HCT116 (cell line): ENCODE results near the gene TMEM150A.

ENCODE experiments used
- ATF3 ChIP-seq: IDR thresholded peaks from 2 replicates; pipeline ENCODE4 v1.6.1; 2012
- CBX3 ChIP-seq: IDR thresholded peaks from 2 replicates; pipeline ENCODE4 v1.6.1; 2012; ENCODE audit warnings: low read depth
- CEBPB ChIP-seq: IDR thresholded peaks from 2 replicates; pipeline ENCODE4 v1.6.1; 2012; ENCODE audit warnings: low read depth
- CTCF ChIP-seq, 3 experiments: fragments of 200-600 bp in 1 of 3; sonication (generic) in 1 of 3; IDR thresholded peaks in 2 of 3; conservative IDR thresholded peaks in 1 of 3; 2 replicates each; pipeline ENCODE4 v1.5.1; 2012 to 2017; ENCODE audit warnings: low read depth in 2 of 3, low read length in 2 of 3, antibody characterized with exemption in 1 of 3, borderline replicate concordance in 1 of 3, control low read depth in 1 of 3, mild to moderate bottlenecking in 1 of 3, mixed read lengths in 1 of 3, mixed run types in 1 of 3, moderate library complexity in 1 of 3; ENCODE audit not compliant: insufficient read depth in 1 of 3
- EGR1 ChIP-seq: IDR thresholded peaks from 2 replicates; pipeline ENCODE4 v1.6.1; 2012; ENCODE audit warnings: low read depth
- EZH2 ChIP-seq: fragments of 200-600 bp; sonication (generic); IDR thresholded peaks from 2 replicates; pipeline ENCODE4 v1.6.1; 2017; ENCODE audit warnings: antibody characterized with exemption, mixed run types
- EZH2phosphoT487 ChIP-seq: fragments of 200-600 bp; IDR thresholded peaks from 2 replicates; pipeline ENCODE4 v1.6.1; 2018; ENCODE audit warnings: antibody characterized with exemption, borderline replicate concordance
- POLR2A ChIP-seq: IDR thresholded peaks from 2 replicates; pipeline ENCODE4 v1.7.0; 2011; ENCODE audit warnings: borderline replicate concordance; ENCODE audit not compliant: insufficient read depth, insufficient read length; ENCODE audit errors: extremely low read depth
- POLR2AphosphoS5 ChIP-seq: IDR thresholded peaks from 2 replicates; pipeline ENCODE4 v1.6.1; 2011; ENCODE audit warnings: mild to moderate bottlenecking, low read depth, low read length, moderate library complexity
- RAD21 ChIP-seq: IDR thresholded peaks from 2 replicates; pipeline ENCODE4 v1.6.1; 2012; ENCODE audit warnings: low read depth, mild to moderate bottlenecking
- SIN3A ChIP-seq: IDR thresholded peaks from 2 replicates; pipeline ENCODE4 v1.6.1; 2012; ENCODE audit warnings: low read depth
- SP1 ChIP-seq: IDR thresholded peaks from 2 replicates; pipeline ENCODE4 v1.6.1; 2012; ENCODE audit warnings: low read depth
- TF ChIP-seq, protein P1 (sequence below): IDR thresholded peaks from 2 replicates; pipeline ENCODE4 v1.6.1; 2012

- TF ChIP-seq CBX3: no peak
- TF ChIP-seq EZH2phosphoT487: no peak
- no peak for TF ChIP-seq RAD21
- no peak for TF ChIP-seq CTCF (IDR thresholded peaks at IDR 0.05 in 2 of 3, conservative IDR thresholded peaks at IDR 0.05 in 1 of 3; ENCODE audit: borderline replicate concordance in 1 of 3, insufficient read depth in 1 of 3, low read depth in 2 of 3, low read length in 2 of 3)
- no peak for TF ChIP-seq POLR2A
- no peak for TF ChIP-seq POLR2AphosphoS5
- no peak for TF ChIP-seq EGR1
- no peak for TF ChIP-seq EZH2
- no peak for TF ChIP-seq SIN3A
- TF ChIP-seq, protein P1, sequence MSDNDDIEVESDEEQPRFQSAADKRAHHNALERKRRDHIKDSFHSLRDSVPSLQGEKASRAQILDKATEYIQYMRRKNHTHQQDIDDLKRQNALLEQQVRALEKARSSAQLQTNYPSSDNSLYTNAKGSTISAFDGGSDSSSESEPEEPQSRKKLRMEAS: no peak
- no peak for TF ChIP-seq CEBPB
- no peak for TF ChIP-seq SP1
- TF ChIP-seq ATF3: no peak
Observed at GRCh38 chr2:85588236-85588635, 14.3 kb downstream of the TMEM150A start.
